GM23248 (cell line): ENCODE results near the gene RXRB. TPM values are rescaled to one million over a fixed set of nuclear protein-coding genes. Genes with fewer than 3 reads are reported as not detected.

Experiments used
- DNase-seq: peaks from one replicate; pipeline ENCODE4 v3.0.0-alpha.2; 2015
- H2AFZ ChIP-seq: fragments of 200-600 bp; sonication (generic); 2 replicates; pipeline ENCODE4 v1.6.1; 2016; ENCODE audit warnings: antibody characterized with exemption
- H3F3A ChIP-seq: fragments of 200-600 bp; sonication (generic); 2 replicates; pipeline ENCODE4 v1.6.1; 2016; ENCODE audit warnings: mild to moderate bottlenecking, antibody characterized with exemption, mixed run types; ENCODE audit not compliant: insufficient read depth
- H3K27ac ChIP-seq: fragments of 200-600 bp; sonication (generic); 2 replicates; pipeline ENCODE4 v1.5.1; 2016; ENCODE audit warnings: mild to moderate bottlenecking
- H3K27me3 ChIP-seq: fragments of 200-600 bp; sonication (generic); replicated peaks from 2 replicates; pipeline ENCODE4 v1.6.1; 2016; ENCODE audit warnings: mild to moderate bottlenecking; ENCODE audit not compliant: insufficient read depth
- H3K36me3 ChIP-seq: fragments of 200-600 bp; sonication (generic); 2 replicates; pipeline ENCODE4 v1.6.1; 2016; ENCODE audit warnings: low read depth, mild to moderate bottlenecking
- H3K4me1 ChIP-seq: fragments of 200-600 bp; sonication (generic); 2 replicates; pipeline ENCODE4 v1.6.1; 2016; ENCODE audit warnings: mild to moderate bottlenecking; ENCODE audit not compliant: insufficient read depth
- H3K4me2 ChIP-seq: fragments of 200-600 bp; sonication (generic); one replicate; pipeline ENCODE4 v1.6.1; 2016; ENCODE audit warnings: mild to moderate bottlenecking; ENCODE audit not compliant: unreplicated experiment
- H3K4me3 ChIP-seq: fragments of 200-600 bp; sonication (generic); 2 replicates; pipeline ENCODE4 v1.5.1; 2016; ENCODE audit warnings: mild to moderate bottlenecking
- H3K79me2 ChIP-seq: fragments of 200-600 bp; sonication (generic); 2 replicates; pipeline ENCODE4 v1.6.1; 2016; ENCODE audit warnings: mild to moderate bottlenecking; ENCODE audit not compliant: insufficient read depth
- H3K9ac ChIP-seq: fragments of 200-600 bp; sonication (generic); 2 replicates; pipeline ENCODE4 v1.6.1; 2016; ENCODE audit warnings: mild to moderate bottlenecking
- H3K9me2 ChIP-seq: fragments of 200-600 bp; sonication (generic); 2 replicates; pipeline ENCODE4 v1.6.1; 2016; ENCODE audit warnings: mixed run types, mild to moderate bottlenecking, moderate library complexity; ENCODE audit not compliant: insufficient read depth
- H3K9me3 ChIP-seq: fragments of 200-600 bp; sonication (generic); one replicate; pipeline ENCODE4 v1.6.1; 2017; ENCODE audit warnings: low read depth
- H4K20me1 ChIP-seq: fragments of 200-600 bp; sonication (generic); 2 replicates; pipeline ENCODE4 v1.6.0; 2016; ENCODE audit not compliant: insufficient read depth
- EZH2 ChIP-seq: fragments of 200-600 bp; sonication (generic); IDR thresholded peaks from 2 replicates; pipeline ENCODE4 v1.6.1; 2018; ENCODE audit warnings: antibody characterized with exemption, mild to moderate bottlenecking; ENCODE audit not compliant: insufficient read depth, poor library complexity, severe bottlenecking
- EZH2phosphoT487 ChIP-seq: fragments of 200-600 bp; sonication (generic); IDR thresholded peaks from 2 replicates; pipeline ENCODE4 v1.6.1; 2018; ENCODE audit warnings: antibody characterized with exemption, moderate library complexity, mild to moderate bottlenecking, low read depth; ENCODE audit not compliant: insufficient read depth
- whole genome bisulfite sequencing, 2 experiments: methylation state at CpG; one replicate each; pipeline ENCODE4 v1.1.6; 2015 to 2017; ENCODE audit warnings: low lambda C conversion rate in 2 of 2, low coverage in 1 of 2; ENCODE audit errors: missing lambda C conversion rate in 2 of 2; 5-methylcytosine and 5-hydroxymethylcytosine counted together
- in situ Hi-C: fragments of 300-500 bp; cut with MboI; formaldehyde crosslinking; loops from 2 replicates; pipeline ENCODE4 v1.15.0; 2020
- polyA plus RNA-seq: library from polyadenylated mRNA; unstranded; fragments of >200 nt; fragmentation: Nextera tagmentation; extraction: Ambion mirVana; gene quantifications from 2 replicates; pipeline ENCODE4 v1.2.1, GENCODE V29; 2016
- total RNA-seq: library from RNA; depleted of rRNA; stranded (reverse); fragments of >200 nt; shearing (Covaris generic); gene quantifications from 2 replicates; pipeline ENCODE4 v1.2.3, GENCODE V29; 2014

The RXRB gene
- total and polyA plus RNA-seq, 2 experiments from 2014 or later, result 27.7 to 28.1 TPM

DNA sequence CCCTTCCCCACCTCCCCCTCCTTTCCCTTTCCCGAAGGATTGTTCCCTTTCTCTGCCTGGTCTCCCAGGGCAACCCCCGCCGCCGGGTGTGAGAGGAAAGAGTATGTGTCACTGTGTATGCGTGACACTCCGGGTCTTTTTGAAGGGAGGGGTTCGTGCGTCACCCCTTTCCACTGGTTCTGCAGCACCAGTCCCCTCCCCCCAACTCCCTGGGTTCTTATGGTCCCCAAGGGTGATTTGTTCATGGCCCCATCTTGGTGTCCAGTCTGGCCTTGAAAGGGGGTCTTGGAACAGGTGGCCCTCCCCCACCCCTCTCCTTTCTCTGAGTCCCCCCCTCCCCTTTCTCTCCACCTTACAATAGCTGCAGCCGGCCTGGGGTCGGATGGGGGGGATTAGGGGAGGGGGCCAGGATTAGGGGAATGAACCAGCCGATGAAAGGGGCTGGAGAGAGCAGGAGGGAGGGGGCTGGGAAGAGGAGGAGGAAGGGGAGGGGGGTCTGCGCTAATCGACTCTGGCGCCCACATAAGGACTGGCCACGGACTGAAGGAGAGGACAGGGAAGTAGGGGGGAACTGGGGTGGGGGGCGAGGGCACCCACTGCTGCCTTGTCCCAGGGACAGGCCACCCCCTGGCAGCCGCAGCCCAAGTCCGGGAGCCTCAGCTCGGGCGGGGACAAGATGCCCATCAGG, 6.5 kb upstream of the RXRB start:
- H3K4me1 ChIP-seq, result peaks cover 43% of the 10 kb centered on the region
- H2AFZ ChIP-seq, result peak overlapping the region; percentile 80
- no peaks in the 10 kb centered on the region for H3K27me3 ChIP-seq
- peak overlapping the region; percentile 100 for H3K9ac ChIP-seq
- TF ChIP-seq EZH2 (no peak), EZH2phosphoT487 (no peak)
- peak overlapping the region; percentile 96 for H3K4me3 ChIP-seq
- H3K79me2 ChIP-seq, result peaks cover 32% of the 10 kb centered on the region
- DNase-seq, result peak; percentile 92
- no peaks in the 10 kb centered on the region for H3K9me3 ChIP-seq
- H3K27ac ChIP-seq, result peak overlapping the region; percentile 92
- H3K4me2 ChIP-seq, result peak overlapping the region; percentile 95
- no peaks in the 10 kb centered on the region for H4K20me1 ChIP-seq
- in situ Hi-C loops, result no loop called here
- WGBS, 2 experiments, result 1 to 6% methylated on average over 9 to 20 of the region's 20 CpGs
- peaks cover 13% of the 10 kb centered on the region for H3K36me3 ChIP-seq
- no peaks in the 10 kb centered on the region for H3K9me2 ChIP-seq
- peaks cover 44% of the 10 kb centered on the region for H3F3A ChIP-seq

DNA sequence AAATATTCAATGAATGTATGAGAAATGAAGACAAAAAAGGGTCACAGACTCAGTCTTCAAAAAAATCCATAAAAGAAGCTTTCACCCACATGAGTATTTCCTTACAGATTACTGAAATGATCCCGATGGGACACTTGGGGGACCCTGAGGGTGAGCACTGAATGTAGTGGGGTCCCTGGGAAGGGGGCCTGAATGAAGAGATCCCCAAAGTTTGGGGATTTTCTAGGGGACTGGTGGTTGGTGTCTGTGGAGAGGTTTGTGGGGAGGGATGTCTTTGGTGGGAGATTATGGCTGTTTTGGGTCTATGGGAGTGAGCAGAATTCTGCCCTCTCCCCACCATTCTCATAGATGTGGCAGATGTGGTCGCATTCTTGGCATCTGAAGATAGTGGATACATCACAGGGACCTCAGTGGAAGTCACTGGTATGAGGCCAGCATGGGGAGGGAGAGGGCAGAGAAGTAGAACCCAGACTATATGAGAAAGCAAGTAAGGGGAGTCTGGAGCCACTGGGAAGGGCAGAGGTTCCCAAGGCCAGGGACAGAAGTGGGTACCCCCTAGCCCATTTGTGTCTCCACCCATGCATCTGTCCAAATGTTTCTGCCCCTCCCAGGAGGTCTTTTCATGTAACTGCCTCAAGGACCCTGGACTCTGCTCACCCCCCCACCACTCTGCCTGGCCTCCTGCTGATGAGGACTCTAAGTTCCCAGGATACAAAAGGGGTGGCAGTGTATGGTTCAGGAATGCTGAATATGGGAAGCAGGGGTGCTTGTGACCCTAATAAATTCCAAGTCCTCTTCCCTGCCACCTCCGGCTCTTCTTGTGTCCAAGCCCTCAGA, 5.8 kb upstream of the RXRB start:
- no peak overlapping the region for H3K4me3 ChIP-seq
- peak overlapping the region; percentile 20 for H3K4me2 ChIP-seq
- no peak overlapping the region for H2AFZ ChIP-seq
- DNase-seq, result peak; percentile 55
- WGBS, 2 experiments, result 57 to 70% methylated on average over 2 to 3 of the region's 3 CpGs
- H3K9me3 ChIP-seq, result no peaks in the 10 kb centered on the region
- in situ Hi-C loops, result no loop called here
- no peaks in the 10 kb centered on the region for H3K9me2 ChIP-seq
- TF ChIP-seq EZH2phosphoT487 (no peak), EZH2 (no peak)
- peaks cover 40% of the 10 kb centered on the region for H3K79me2 ChIP-seq
- peak overlapping the region; percentile 100 for H3K9ac ChIP-seq
- peaks cover 13% of the 10 kb centered on the region for H3K36me3 ChIP-seq
- peak overlapping the region; percentile 92 for H3K27ac ChIP-seq
- H4K20me1 ChIP-seq, result no peaks in the 10 kb centered on the region
- H3K27me3 ChIP-seq, result no peaks in the 10 kb centered on the region
- peaks cover 43% of the 10 kb centered on the region for H3K4me1 ChIP-seq
- H3F3A ChIP-seq, result peaks cover 44% of the 10 kb centered on the region

DNA sequence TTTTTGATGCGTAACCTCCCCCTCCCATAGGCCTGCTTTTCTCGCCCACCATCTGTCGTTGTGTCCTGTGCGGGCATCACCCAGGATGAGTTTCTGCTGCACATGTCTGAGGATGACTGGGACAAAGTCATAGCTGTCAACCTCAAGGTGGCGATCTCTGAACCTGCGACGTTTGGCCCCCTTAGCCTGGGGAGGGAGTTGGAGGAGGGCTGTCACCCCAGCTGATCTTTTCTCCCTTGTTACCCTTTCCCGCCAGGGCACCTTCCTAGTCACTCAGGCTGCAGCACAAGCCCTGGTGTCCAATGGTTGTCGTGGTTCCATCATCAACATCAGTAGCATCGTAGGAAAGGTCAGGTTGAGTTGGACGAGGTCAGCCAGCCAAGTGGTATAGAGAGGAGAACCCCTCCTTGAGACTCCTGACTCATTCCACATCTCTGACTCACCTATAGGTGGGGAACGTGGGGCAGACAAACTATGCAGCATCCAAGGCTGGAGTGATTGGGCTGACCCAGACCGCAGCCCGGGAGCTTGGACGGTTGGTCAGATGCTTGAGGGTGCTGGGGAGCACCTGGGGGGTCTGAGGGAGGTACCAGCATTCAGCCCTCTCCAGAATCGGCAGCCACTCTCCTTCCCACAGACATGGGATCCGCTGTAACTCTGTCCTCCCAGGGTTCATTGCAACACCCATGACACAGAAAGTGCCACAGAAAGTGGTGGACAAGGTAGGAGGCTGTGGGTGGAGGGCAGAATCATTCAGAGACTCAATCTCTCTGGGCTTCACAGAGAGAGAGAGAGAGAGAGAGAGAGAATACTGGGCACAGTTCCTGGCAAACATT, 4.9 kb upstream of the RXRB start:
- peak overlapping the region; percentile 92 for H3K27ac ChIP-seq

More for the DNA sequence above, 4.9 kb upstream of the RXRB start:
- Histone ChIP-seq H3K4me2 (peak overlapping the region; percentile 97), H3K9ac (peak overlapping the region; percentile 100), H3K4me3 (peak overlapping the region; percentile 87), H3K27me3 (no peaks in the 10 kb centered on the region), H2AFZ (no peak overlapping the region), H3K9me2 (no peaks in the 10 kb centered on the region), H4K20me1 (no peaks in the 10 kb centered on the region), H3K79me2 (peaks cover 45% of the 10 kb centered on the region), H3K9me3 (no peaks in the 10 kb centered on the region), H3K36me3 (peaks cover 10% of the 10 kb centered on the region), H3F3A (peaks cover 44% of the 10 kb centered on the region), H3K4me1 (peaks cover 43% of the 10 kb centered on the region)
- in situ Hi-C loops, result no loop called here
- no peak for TF ChIP-seq EZH2
- no peak for TF ChIP-seq EZH2phosphoT487
- DNase-seq, result peak; percentile 67
- 53 to 54% methylated on average over 17 of the region's 17 CpGs for WGBS, 2 experiments
